HG02884 (cell line): ENCODE measurements around the gene TMEM271.

Source experiments
- ATAC-seq: cut with Tn5 transposase; IDR thresholded peaks from one replicate; pipeline ENCODE4 v1.9.1; 2021; ENCODE audit warnings: mild to moderate bottlenecking, moderate library complexity; ENCODE audit not compliant: unreplicated experiment

TMEM271 gene

DNA sequence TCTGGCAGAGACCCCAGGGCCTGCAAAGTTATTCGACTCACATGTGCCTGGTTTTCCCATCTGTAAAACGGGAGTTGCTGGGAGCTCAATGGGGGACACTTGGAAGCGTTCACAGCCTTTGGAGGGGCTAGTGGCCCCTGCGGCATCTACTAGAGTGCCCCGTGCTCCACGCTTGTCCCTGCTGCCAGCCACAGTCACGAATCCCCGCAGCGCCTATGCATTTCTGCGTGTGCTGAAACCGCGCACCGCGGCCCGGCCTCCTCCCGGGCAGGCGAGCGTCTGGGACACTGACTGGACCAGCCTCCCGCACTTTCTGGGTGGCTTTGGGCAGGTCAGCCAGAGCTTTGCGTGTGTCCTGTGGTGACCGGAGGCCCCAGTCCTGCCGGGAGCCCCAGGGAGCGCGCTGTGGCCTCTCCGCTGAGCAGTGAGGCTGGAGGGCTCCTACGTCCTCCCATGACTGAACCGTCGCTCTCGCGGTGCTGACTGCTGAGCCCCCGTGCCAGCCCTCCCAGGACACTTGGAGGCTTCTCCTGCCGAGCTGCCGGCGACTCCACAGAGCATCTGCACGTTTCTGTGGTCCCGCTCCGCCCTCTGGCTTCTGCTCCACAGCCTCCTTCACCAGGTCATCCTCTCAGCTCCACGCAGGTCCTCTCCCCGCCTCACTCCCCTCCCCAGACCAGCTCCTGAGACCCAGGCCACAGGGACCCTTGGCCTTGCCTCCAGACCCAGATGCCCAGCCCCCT is 40.7 kb downstream of the TMEM271 start:
- no peak for ATAC-seq

DNA sequence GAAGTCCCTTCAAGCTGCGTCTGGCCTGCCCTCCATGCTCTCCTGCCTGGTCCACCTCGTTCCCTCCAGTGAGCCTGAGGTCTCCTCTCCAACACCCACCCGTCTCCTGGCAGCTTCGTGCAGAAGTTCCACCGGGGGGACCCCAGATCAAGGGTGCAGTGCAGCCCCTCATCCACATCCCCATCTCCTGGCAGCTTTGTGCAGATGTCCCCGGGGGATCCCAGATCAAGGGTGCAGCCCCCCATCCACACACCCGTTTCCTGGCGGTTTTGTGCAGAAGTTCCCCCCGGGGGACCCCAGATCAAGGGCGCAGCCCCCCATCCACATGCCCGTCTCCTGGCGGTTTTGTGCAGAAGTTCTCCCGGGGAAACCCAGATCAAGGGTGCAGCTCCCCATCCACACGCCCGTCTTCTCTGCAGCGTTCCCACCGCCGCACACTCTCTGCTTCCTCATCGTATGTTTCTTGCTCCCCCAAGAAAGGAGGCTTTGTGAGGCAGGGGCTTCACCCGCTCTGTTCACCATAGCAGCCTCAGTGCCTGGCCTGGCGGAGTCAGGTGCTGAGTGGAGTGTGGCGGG is 41.4 kb downstream of the TMEM271 start:
- no peak for ATAC-seq

DNA sequence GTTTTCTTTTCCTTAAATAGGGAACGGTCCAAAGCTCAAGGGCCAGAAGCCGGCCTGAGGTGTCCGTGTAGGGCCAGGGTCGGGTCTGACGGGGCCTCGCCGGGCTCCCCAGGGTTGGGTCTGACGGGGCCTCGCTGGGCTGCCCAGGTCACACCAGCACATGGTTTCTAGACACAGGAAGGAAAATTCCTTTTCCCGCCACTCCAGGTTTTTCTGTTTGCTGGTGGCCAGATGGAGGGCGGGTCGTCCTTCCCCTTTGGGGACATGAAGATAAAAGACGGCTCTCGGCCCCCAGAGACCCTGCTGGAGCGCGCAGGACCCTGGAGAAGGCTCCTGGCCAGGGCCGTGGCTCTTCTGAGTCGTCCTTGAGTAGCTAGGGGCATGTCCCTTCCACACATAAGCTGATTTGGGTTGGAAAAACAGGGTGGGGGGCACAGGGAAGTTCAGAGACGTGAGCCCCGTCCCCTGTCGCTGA is 42.0 kb downstream of the TMEM271 start:
- no peak for ATAC-seq

DNA sequence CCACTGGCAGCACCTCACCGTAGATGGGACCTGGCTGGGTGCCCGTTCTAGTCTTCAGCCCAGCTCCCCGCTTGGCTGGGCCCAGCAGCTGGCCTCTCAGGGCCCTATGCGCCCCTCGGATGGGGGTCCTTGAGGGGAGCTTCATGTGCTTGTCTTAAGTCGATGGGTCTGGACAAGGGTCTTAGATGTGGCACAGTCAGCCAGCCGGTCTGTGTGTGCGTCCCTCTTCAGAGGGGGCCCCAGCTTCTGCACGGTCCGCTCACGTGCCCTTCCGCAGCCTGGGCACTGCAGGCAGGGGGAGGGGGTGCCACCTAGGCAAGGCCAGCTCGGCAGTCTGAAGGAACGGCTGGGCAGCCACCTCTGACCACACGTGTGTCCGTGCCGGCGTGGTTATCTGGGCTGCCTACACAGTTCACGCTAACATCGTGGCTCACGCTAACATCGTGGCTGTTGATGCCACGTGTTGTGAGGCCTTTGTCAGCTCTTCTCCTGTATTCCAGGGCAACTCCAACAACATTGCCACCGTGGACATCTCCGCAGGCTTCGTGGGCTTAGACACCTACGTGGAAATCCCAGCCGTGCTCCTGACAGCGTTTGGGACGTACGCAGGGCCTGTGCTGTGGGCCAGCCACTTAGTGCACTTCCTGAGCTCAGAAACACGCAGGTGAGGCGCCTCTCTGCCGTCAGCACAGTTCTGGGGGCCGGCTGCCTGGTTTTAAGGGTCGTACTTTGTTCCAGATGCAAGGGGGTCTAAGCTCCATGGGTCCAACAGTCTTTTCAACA is 42.6 kb downstream of the TMEM271 start:
- ATAC-seq: no peak

DNA sequence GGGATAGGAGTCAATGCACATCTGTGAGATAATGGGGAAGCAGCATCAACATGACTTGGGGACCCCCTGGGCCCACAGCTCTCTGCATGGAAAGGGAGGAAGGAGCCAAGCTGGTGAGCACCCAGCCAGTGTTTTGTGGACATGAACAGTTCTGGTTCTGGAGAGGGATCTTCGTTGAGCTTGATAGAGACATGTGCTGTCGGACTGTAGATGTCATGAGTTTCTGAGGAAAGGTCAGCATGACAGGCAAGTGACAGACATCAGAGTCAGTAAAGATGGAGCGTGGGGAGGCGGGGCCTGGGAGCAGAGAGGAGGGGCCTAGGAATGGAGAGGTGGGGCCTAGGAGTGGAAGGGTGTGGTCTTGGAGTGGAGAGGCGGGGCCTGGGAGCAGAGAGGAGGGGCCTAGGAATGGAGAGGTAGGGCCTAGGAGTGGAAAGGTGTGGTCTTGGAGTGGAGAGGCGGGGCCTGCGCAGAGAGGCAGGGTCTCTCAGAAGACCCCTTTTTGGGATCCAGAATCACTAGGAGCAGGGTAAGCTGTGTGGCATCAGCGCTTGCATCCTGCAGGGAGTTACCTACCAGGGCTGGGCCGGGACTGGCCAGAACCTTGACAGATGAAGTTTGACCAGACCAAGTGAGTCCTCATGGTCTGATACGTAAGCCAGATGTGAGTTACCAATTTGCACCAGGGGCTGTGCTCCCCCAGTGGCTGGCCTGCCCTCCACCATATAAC is 43.3 kb downstream of the TMEM271 start:
- ATAC-seq: no peak

DNA sequence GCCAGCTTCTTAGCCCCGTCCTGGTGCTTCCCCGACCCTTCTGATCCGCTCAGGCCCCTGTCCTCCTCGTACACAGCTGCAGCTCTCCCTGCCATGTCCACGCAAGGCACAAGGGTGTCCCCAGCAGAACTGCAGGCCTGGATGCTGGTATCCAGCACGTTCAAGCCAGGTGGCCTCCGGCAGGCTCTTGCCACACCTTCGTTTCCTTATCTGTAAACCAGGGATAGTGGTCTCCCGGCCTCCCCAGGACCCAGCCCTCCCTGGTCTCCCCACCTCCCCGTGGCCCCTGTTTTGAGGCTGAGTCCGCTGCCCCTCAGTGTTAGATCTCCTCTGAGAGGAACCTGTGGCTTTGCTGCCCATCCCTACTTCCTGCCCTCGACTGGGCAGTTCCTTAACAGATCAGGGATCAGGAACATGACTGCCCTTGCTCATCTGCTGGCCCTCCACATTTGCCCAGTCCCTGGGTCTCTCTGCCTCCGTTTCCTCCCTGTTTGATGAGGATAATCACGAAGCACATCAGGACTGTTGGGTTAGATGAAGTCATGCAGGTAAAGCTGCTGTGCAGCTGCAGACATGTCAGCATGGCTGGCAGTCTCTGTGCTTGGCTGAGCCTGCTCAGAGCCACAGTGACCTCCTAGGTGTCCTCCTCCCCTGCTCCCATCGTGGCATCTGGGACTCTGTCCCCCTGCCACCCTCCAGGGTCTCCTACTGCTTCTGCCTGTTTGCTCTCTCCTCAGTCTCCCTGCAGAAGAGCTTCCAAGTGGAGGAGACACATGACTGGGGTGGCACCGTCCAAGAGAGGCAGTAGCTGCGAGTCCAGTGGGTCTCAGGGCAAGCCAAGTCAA is 44.2 kb downstream of the TMEM271 start:
- no peak for ATAC-seq

DNA sequence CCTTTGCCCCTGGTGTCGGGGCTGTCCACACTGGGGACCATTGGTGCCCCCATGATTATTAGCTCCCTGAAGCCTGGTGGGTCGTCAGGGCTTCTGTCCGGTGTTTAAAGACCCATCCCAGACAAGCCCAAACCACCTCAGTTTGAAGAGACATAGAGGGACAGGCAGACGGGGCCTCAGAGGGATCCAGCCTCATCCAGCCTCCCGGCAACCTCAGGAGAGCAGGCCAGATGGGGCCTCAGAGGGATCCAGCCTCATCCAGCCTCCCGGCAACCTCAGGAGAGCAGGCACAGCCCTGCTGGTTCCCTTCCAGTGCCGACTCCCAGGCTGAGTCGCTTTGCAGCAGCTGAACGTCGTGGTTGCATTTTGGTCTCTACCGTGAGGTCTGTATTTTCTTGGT is 45.0 kb downstream of the TMEM271 start:
- ATAC-seq: no peak

DNA sequence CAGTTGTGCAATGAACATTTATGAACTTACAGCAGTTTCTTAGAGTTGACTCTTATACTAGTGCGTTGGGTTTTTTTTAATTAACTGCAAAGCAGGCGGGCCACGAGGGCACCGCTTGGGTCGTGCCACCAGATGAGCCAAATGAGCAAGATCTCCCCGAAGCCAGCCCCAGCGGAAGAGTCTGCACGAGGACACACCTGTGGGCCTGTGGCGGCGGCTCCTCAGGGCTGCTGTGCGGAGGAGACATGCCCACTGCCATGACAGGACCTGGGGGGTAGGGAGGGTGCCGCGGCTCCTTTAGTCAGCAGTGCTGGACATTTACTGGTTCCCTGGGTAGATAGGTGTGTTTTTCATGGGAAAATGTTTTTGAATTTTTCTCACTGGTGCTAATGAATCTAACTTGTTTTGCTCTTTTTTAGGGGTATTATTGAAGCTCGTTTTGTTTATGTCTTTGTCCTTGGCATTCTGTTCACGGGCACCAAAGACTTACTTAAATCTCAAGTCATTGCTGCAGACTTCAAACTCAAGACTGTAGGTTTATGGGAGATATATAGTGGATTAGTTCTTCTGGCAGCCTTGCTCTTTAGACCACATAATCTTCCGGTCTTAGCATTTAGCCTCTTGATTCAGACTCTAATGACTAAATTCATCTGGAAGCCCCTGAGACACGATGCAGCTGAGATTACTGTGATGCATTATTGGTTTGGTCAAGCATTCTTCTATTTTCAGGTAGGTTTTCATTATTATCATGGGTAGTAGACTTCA is 45.9 kb downstream of the TMEM271 start:
- no peak for ATAC-seq

DNA sequence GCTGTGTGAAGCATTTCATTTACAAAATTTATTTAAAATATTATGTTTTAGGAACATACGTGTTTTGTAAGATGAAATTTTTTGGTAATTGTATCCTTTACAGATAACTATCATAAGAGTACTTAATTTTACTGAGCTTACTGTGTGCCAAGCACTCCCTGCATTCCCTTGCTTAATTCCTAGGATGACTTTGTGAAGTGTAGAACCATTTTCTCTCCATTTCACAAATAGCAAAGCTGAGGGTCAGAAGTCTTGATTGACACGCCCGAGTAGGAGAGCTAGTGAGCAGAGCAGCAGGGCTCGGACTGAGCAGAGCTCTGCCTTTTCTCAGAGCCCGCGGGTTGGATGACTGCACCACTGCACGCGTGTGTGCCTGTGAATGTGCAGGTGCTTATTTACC is 46.5 kb downstream of the TMEM271 start:
- no peak for ATAC-seq

DNA sequence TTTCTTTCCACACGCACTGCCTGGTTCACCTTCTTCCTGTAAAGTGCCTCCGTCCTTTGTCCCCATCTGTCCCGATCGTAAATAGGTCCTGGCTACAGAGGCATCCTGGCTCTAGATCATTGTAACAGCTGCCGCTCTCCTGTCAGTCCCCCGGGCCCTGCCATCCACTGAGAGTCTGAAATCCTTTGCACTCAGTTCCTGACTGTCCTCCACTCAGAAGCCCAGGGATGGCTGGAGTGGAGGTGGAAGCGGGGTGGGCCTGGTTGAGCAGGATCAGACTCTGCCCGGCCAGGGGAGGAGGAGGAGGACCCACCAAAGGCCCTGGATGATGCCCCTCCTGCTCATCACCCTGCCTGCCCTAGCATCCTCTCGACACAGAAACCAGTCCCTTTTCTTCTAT is 47.3 kb downstream of the TMEM271 start:
- no peak for ATAC-seq

DNA sequence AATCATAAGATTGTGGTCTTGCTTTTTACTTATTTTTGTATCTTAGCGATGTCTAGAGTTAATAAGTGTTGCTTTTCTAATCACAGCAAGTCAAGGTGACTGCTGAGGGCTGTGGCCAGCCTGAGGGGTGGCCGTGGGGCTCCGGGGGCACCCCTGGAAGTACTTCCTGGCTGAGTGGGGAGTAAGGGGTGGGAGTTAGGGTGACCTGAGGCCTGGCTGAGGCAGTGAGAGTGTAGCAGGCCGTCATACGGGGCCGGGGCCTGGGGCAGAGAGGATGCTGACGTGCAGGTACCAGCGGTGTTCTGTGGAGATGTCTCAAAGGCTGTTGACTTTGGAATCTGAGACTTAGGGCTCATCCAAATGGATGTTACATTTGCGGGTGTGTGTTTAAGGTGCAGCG is 47.8 kb downstream of the TMEM271 start:
- ATAC-seq: no peak

DNA sequence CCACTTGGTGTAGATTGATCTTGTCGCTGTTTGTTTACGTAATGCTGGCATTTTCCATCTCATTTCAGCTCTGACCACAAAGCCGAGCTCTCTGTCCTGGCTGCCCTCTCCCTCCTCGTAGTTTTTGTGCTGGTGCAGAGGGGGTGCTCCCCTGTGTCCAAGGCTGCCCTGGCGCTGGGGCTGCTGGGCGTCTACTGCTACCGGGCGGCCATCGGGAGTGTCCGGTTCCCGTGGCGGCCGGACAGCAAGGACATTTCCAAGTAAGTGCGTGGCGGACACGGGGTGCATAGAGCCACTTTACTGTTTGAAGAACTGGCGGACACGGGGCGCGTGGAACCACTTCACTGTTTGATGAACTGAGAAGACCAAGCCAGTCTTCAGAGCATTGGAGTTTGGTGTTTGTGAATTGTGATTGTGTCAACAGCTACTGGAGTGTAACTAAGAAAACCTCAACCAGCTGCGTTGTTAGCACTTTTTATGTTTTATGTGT is 49.1 kb downstream of the TMEM271 start:
- ATAC-seq: no peak

DNA sequence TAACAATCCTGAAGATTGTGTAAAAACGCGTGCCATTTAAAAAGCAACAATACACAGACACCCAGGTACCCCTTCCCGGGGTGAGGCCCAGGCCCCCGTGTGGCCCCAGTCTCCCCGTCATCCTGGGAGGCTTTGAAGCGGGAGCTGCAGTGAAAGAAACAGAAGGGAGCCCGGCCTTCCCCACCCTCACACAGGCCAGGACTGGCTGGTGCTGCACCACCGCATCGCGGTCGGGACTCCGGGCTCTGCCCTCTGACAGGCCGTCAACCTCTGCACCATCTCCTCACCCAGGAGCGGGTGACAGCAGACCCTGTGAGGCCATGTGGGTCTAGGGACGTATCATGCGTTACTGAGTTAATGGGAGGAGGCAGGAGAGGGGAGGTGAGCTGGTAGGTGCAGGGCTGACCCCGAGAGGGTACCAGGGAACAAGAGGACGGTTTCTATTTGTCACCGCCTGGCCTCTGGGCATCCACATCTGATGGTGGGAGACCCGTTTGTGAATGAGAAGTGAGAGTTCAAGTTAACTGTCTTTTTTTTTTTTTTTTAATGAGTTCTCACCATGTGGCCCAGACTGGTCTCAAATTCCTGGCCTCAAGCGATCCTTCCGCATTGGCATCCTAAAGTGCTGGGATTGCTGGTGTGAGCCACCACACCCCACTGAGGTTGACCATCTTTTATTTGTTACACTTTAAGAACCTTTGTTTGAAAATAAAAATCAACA is 49.7 kb downstream of the TMEM271 start:
- ATAC-seq: no peak

DNA sequence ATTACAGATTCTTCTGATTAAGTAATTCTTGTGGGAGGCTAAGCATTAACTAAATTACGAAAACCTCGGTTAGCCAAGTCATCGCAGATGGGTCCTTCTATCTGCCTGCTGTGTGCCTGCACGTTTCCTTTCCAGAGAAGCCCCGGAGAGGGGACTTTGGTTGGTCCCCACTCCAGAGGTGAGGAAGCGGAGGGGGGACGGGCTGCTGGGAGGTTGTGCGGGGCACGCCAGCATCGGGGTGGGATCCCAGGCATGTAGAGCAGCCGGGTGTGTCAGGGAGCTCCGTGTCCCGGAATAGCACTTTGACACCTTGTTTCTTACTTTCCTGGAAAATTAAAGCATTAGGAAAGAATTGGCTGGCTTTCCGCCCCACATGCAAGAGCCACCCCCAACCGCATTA is 50.4 kb downstream of the TMEM271 start:
- ATAC-seq: no peak

DNA sequence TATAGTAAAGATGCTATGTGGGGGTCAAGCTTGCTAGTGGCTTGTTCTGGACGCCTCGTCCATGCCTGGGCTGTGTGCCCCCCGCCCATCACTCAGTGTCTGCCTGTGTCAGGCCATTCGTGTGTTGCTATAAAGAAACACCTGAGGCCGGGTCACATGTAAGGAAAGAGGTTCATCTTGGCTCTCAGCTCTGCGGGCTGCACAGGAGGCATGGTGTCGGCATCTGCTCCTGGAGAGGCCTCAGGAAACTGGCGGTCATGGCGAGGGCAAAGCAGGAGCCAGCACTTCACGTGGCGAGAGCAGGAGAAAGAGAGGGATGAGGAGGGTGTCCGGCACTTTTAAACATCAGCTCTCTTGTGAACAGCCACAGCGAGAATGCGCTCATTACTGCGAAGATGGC is 51.9 kb downstream of the TMEM271 start:
- ATAC-seq: no peak
